RWPE1 (cell line): ENCODE results near the gene TMEM151A.
"Not testable (repeated sequence)": the region's sequence is repeated elsewhere in the genome, so short reads cannot be mapped to it uniquely, and the experiment has no call there.

Experiments used
- CTCF ChIA-PET: fragments of 350-600 bp; sonication (Branson Sonifier 250); formaldehyde crosslinking; extraction: SDS; loops from one replicate; lab custom pipeline; 2021; lab: Yijun Ruan, JAX
- POLR2A ChIA-PET: fragments of 400-600 bp; formaldehyde crosslinking; extraction: SDS; loops from one replicate; lab custom pipeline; 2020; ENCODE audit warnings: antibody characterized with exemption; ENCODE audit not compliant: low non-redundant PET; lab: Yijun Ruan, JAX
- DNase-seq: peaks from one replicate; pipeline ENCODE4 v3.0.0; 2012; ENCODE audit warnings: low spot score
- H3K27ac ChIP-seq: fragments of 450-650 bp; 2 replicates; pipeline ENCODE4 v1.5.1; 2017
- TF ChIP-seq, protein P1 (sequence below): fragments of 450-650 bp; conservative IDR thresholded peaks from 2 replicates; pipeline ENCODE4 v1.5.1; 2017; ENCODE audit warnings: low read depth, mild to moderate bottlenecking

Gene TMEM151A

DNA sequence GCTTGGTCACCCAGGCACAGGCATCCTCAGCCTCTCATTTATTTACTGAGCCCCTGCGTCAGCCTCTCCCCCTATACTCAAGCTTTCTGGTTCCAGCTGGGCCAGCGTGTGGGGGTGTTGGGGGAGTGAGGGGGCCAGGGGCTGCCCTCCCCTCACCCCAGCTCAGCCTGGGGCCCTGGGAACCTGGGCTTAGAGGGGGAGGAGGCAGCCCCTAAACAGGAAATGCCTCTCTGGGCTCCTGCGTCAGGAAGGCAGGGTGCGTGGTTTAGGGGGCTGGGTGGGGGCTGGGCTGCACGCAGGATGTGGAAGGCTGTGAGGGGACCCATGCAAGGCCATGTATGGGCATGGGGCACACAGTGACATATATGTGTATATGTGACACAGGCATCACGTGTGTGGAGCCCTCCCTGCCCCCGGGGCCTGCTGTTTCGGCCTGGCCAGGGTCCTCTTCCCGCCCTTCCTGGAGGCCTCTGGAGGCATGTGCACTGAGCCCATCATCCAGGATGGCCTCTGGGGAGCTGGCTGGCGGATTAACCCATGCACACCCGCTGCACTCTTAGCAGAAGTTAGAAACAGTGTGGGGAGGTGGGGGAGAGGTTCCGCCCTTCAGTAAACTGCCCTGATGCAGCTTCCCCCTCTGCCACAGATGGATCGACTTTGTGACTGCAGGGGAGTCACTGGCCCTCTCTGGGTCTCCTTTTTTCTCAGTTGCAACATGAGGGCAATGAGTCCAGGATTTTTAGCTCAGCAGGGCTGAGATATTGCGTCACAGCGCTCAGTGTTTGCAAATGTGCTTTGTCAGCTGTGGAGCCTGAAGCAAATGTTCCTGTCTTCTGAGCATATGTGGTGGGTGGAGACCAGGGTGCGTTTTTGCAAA lies 26.3 kb downstream of the TMEM151A start:
- peak overlapping the region; percentile 93 for H3K27ac ChIP-seq
- ChIA-PET CTCF (interaction anchor here (0.7 kb wide), 1 partner anchor 71 kb away, joined by 4 read pairs; no protein-coding TSS in a partner anchor), POLR2A (no interaction called here)
- no peak for DNase-seq
- TF ChIP-seq, protein P1, sequence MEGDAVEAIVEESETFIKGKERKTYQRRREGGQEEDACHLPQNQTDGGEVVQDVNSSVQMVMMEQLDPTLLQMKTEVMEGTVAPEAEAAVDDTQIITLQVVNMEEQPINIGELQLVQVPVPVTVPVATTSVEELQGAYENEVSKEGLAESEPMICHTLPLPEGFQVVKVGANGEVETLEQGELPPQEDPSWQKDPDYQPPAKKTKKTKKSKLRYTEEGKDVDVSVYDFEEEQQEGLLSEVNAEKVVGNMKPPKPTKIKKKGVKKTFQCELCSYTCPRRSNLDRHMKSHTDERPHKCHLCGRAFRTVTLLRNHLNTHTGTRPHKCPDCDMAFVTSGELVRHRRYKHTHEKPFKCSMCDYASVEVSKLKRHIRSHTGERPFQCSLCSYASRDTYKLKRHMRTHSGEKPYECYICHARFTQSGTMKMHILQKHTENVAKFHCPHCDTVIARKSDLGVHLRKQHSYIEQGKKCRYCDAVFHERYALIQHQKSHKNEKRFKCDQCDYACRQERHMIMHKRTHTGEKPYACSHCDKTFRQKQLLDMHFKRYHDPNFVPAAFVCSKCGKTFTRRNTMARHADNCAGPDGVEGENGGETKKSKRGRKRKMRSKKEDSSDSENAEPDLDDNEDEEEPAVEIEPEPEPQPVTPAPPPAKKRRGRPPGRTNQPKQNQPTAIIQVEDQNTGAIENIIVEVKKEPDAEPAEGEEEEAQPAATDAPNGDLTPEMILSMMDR, result no peak

DNA sequence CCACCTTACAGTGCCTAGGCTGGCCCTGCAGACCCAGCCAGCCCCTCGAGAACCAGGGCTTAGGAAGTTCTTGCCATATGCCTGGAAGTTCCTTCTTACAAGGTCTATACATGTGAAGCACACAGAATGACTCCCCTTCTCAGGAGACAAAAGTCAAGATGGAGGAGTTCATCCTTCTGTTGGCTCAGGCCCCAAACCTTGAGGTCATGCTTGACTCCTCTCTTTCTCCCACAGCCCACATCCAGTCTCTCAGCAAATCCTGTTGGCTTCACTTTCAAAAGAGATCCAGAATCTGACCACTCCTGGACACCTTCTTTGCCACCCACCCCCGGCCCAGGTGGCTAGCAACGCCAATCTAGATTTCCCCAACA lies 26.9 kb downstream of the TMEM151A start:
- TF ChIP-seq, protein P1, result no peak
- ChIA-PET CTCF (interaction anchor here (0.7 kb wide), 1 partner anchor 70 kb away, joined by 4 read pairs; no protein-coding TSS in a partner anchor), POLR2A (no interaction called here)
- H3K27ac ChIP-seq, result peak overlapping the region; percentile 93
- DNase-seq, result no peak

DNA sequence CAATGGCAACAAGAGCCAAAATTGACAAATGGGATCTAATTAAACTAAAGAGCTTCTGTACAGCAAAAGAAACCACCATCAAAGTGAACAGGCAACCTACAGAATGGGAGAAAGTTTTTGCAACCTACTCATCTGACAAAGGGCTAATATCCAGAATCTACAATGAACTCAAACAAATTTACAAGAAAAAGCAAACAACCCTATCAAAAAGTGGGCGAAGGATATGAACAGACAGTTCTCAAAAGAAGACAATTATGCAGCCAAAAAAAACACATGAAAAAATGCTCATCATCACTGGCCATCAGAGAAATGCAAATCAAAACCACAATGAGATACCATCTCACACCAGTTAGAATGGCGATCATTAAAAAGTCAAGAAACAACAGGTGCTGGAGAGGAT lies 28.6 kb downstream of the TMEM151A start:
- DNase-seq, POLR2A ChIA-PET, CTCF ChIA-PET, H3K27ac ChIP-seq: not testable (repeated sequence)

DNA sequence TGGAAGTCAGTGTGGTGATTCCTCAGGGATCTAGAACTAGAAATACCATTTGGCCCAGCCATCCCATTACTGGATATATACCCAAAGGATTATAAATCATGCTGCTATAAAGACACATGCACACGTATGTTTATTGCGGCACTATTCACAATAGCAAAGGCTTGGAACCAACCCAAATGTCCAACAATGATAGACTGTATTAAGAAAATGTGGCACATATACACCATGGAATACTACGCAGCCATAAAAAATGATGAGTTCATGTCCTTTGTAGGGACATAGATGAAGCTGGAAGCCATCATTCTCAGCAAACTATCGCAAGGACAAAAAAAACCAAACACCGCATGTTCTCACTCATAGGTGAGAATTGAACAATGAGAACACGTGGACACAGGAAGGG lies 29.1 kb downstream of the TMEM151A start:
- H3K27ac ChIP-seq, DNase-seq, CTCF ChIA-PET, POLR2A ChIA-PET: not testable (repeated sequence)

DNA sequence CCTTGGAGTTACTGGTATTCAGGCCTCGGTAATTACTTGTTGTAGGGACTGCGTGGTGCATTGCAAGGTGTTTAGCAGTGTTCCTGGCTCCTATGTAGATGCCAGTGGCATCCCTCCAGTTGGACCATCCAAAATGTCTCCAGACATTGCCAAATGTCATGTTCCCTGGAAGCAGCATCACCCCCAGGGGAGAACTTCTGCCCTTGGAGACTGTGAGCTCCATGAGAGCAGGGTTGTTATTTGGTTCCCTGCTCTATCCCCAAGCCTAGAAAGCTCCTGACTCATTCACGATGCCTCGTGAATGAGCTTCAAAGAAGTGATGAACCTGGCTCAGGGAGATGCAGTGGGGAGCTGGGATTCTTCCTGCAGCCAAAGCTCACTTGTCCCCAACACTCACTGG lies 29.9 kb downstream of the TMEM151A start:
- DNase-seq, result no peak
- H3K27ac ChIP-seq, result peak overlapping the region; percentile 15; the same call in 1 of the 2 replicates
- ChIA-PET CTCF (interaction anchor here (0.7 kb wide), 1 partner anchor 17 kb away, joined by 3 read pairs; no protein-coding TSS in a partner anchor), POLR2A (no interaction called here)
- TF ChIP-seq, protein P1, result no peak

DNA sequence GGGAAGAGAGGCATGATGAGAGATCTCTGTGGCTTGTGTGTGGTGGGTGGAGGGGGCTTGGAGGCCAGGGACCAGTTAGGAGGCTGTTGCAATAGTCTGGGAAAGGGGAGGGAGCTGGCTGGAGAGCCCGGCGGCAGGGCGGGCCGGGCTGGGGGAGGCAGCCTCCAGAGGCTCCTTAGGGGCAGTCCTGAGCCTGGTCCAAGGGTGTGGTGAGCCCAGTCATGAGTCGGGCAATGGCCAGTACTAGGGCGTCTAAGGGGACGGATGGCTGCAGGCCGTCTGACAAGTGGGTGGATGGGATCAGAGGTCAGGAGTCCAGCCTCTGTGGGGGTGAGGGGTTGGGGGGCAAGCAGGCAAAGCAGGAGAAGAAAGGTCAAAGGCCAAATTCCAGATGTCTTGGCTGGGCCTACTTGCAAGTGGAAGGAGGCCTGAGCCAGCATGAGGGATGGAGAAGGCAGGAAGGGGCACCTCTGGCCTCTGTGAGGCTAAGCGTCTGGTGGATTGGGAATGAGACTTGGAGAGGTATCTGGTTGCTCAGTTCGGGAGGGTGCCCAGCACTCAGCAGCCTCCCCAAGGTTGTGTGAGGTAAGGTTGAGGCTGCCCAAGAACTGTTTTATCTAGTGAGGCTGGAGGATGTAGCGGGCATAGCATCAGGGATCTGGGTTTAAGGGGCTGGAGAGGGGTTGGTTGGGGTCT lies 31.2 kb downstream of the TMEM151A start:
- DNase-seq, result no peak
- POLR2A ChIA-PET, result no interaction called here
- TF ChIP-seq, protein P1, result no peak
- peak overlapping the region; percentile 15; the same call in 1 of the 2 replicates for H3K27ac ChIP-seq
- CTCF ChIA-PET, result no interaction called here

DNA sequence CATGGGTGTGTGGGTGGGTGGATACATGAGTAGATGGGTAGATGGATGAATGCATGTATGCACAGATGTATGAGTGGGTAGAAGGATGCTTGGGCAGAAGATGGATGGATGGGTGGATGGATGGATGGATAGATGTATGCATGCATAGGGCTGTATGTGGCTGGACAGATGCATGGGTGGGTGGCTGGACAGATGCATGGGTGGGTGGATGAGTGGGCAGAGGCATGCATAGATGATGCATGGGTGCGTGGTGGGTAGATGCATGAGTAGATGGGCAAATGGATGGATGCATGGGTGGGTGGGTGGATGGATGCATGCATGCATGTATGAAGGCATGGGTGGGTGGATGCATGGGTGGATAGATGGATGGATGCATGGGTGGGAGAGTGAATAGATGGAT lies 32.0 kb downstream of the TMEM151A start:
- POLR2A ChIA-PET, result no interaction called here
- CTCF ChIA-PET, result interaction anchor here (3.7 kb wide), 1 partner anchor 11 kb away, joined by 25 read pairs; no protein-coding TSS in a partner anchor

More for the DNA sequence above, 32.0 kb downstream of the TMEM151A start:
- TF ChIP-seq, protein P1, result no peak
- peak overlapping the region; percentile 100; the same call in 1 of the 2 replicates for H3K27ac ChIP-seq
- DNase-seq, result no peak
